ENCODE data around the gene PAX2. TPM values are rescaled to one million over a fixed set of nuclear protein-coding genes. Genes with fewer than 3 reads are reported as not detected.

PAX2 gene
- total RNA-seq, 2 donors from 2014 or later, result 0.93 to 0.99 TPM

GRCh38 chr10:100735337-100736143 is 9.8 kb upstream of the PAX2 start:
- peak overlapping the region; percentile 65 for H3K4me3 ChIP-seq (ENCODE audit: low read length)
- 3 to 5% methylated on average over 29 to 73 of the region's 73 CpGs for WGBS, 2 experiments (ENCODE audit: insufficient coverage in 1 of 2, insufficient read length in 1 of 2)
- peaks cover 100% of the 10 kb centered on the region for H3K27me3 Mint-ChIP-seq (ENCODE audit: insufficient read depth)

GRCh38 chr10:100736144-100736808 is 9.1 kb upstream of the PAX2 start:
- peaks cover 48% of the 10 kb centered on the region for H3K4me1 Mint-ChIP-seq
- peaks cover 100% of the 10 kb centered on the region for H3K27me3 ChIP-seq (ENCODE audit: control insufficient read depth, insufficient read depth, low read length, poor library complexity, severe bottlenecking)
- peaks cover 14% of the 10 kb centered on the region for H3K4me1 ChIP-seq (ENCODE audit: control insufficient read depth, insufficient read depth, low read length)
- no peaks in the 10 kb centered on the region for H3K36me3 Mint-ChIP-seq (ENCODE audit: low read depth)
- peaks cover 100% of the 10 kb centered on the region for H3K27me3 Mint-ChIP-seq (ENCODE audit: insufficient read depth)
- H3K27ac ChIP-seq (ENCODE audit: low read depth, low read length), result no peak overlapping the region
- H3K4me3 ChIP-seq (ENCODE audit: low read length), result peak overlapping the region; percentile 65
- no peaks in the 10 kb centered on the region for H3K9me3 ChIP-seq (ENCODE audit: control insufficient read depth, low read length)
- H3K36me3 ChIP-seq (ENCODE audit: control insufficient read depth, insufficient read depth, low read length), result no peaks in the 10 kb centered on the region
- peak; percentile 42 for DNase-seq
- no peak overlapping the region for H3K9ac ChIP-seq (ENCODE audit: extremely low read depth, low read length, poor library complexity, severe bottlenecking)
- H3K27ac Mint-ChIP-seq, result no peak overlapping the region
- no peak for TF ChIP-seq CTCF (conservative IDR thresholded peaks at IDR 0.05)
- peak overlapping the region; percentile 13 for H3K4me3 Mint-ChIP-seq
- 15 to 19% methylated on average over 2 to 6 of the region's 6 CpGs for WGBS, 2 experiments (ENCODE audit: insufficient coverage in 1 of 2, insufficient read length in 1 of 2)
- no peaks in the 10 kb centered on the region for H3K9me3 Mint-ChIP-seq

More at GRCh38 chr10:100735337-100736143, 9.8 kb upstream of the PAX2 start:
- Mint-ChIP-seq H3K4me1 (peaks cover 48% of the 10 kb centered on the region), H3K9me3 (no peaks in the 10 kb centered on the region), H3K4me3 (peak overlapping the region; percentile 26), H3K27ac (no peak overlapping the region), H3K36me3 (ENCODE audit: low read depth) (no peaks in the 10 kb centered on the region)
- Histone ChIP-seq H3K9ac (ENCODE audit: extremely low read depth, low read length, poor library complexity, severe bottlenecking) (no peak overlapping the region), H3K27me3 (ENCODE audit: control insufficient read depth, insufficient read depth, low read length, poor library complexity, severe bottlenecking) (peaks cover 100% of the 10 kb centered on the region), H3K27ac (ENCODE audit: low read depth, low read length) (no peak overlapping the region), H3K36me3 (ENCODE audit: control insufficient read depth, insufficient read depth, low read length) (no peaks in the 10 kb centered on the region), H3K4me1 (ENCODE audit: control insufficient read depth, insufficient read depth, low read length) (peaks cover 14% of the 10 kb centered on the region), H3K9me3 (ENCODE audit: control insufficient read depth, low read length) (no peaks in the 10 kb centered on the region)
- DNase-seq, result peak; percentile 74
- TF ChIP-seq CTCF (conservative IDR thresholded peaks at IDR 0.05), result no peak

- peaks cover 100% of the 10 kb centered on the region for H3K27me3 Mint-ChIP-seq (ENCODE audit: insufficient read depth)
- H3K9ac ChIP-seq (ENCODE audit: extremely low read depth, low read length, poor library complexity, severe bottlenecking), result no peak overlapping the region
- H3K27ac ChIP-seq (ENCODE audit: low read depth, low read length), result no peak overlapping the region
- TF ChIP-seq CTCF (conservative IDR thresholded peaks at IDR 0.05), result no peak
- H3K27me3 ChIP-seq (ENCODE audit: control insufficient read depth, insufficient read depth, low read length, poor library complexity, severe bottlenecking), result peaks cover 100% of the 10 kb centered on the region
- H3K4me1 ChIP-seq (ENCODE audit: control insufficient read depth, insufficient read depth, low read length), result peaks cover 21% of the 10 kb centered on the region
- DNase-seq, result no peak
- H3K9me3 ChIP-seq (ENCODE audit: control insufficient read depth, low read length), result no peaks in the 10 kb centered on the region
- peak overlapping the region; percentile 53 for H3K4me3 Mint-ChIP-seq
- no peak overlapping the region for H3K27ac Mint-ChIP-seq
- H3K4me1 Mint-ChIP-seq, result peaks cover 44% of the 10 kb centered on the region
- H3K4me3 ChIP-seq (ENCODE audit: low read length), result peak overlapping the region; percentile 70
- no peaks in the 10 kb centered on the region for H3K36me3 ChIP-seq (ENCODE audit: control insufficient read depth, insufficient read depth, low read length)
- no peaks in the 10 kb centered on the region for H3K36me3 Mint-ChIP-seq (ENCODE audit: low read depth)
- H3K9me3 Mint-ChIP-seq, result no peaks in the 10 kb centered on the region
- WGBS, 2 experiments (ENCODE audit: insufficient coverage in 1 of 2, insufficient read length in 1 of 2), result 19 to 20% methylated on average over 6 to 7 of the region's 7 CpGs
These were observed 8.5 kb upstream of the PAX2 start for GRCh38 chr10:100736809-100737354.

Data from endodermal cell (in vitro differentiated cells).